Spleen (tissue), 7 donors: ENCODE data around the gene ITGB4.

Experiments used
- CTCF ChIP-seq, 11 experiments: fragments of 200-600 bp in 7 of 11; fragments of 450-650 bp in 4 of 11; sonication (generic) in 4 of 11; IDR thresholded peaks in 8 of 11; conservative IDR thresholded peaks in 3 of 11; 1 replicate in 7 of 11; 2 replicates in 4 of 11; pipeline versions ENCODE4 v1.4.0 to v1.8.0; 2016 to 2021; ENCODE audit warnings: antibody characterized with exemption in 11 of 11, inconsistent platforms in 4 of 11, mild to moderate bottlenecking in 1 of 11
- POLR2A ChIP-seq, 3 donors: fragments of 450-650 bp; IDR thresholded peaks; one replicate each; pipeline ENCODE4 v1.5.1; 2017; ENCODE audit warnings: antibody characterized with exemption in 3 of 3, mild to moderate bottlenecking in 1 of 3
- donor health status: DM: no; HTN: no; CAD: no; lungs with moderate emphysema.
- donor health status: DM: no; HTN: no; CAD: no.
- donor health status: DM: no; HTN: no; CAD: no.

- TF ChIP-seq CTCF (IDR thresholded peaks at IDR 0.05 in 8 of 11, conservative IDR thresholded peaks at IDR 0.05 in 3 of 11) (no peak), POLR2A (IDR thresholded peaks at IDR 0.05) (no peak)
Measured at GRCh38 chr17:75691801-75692626, 29.2 kb upstream of the ITGB4 start.
